ENCODE measurements around the gene TMEM178B. TPM values are rescaled to one million over a fixed set of nuclear protein-coding genes. Genes with fewer than 3 reads are reported as not detected.

TMEM178B gene
- total RNA-seq, 3 donors from 2014 or later (not counting 1 experiment from before 2014, with no cell fraction given) = not detected

GRCh38 chr7:141178486-141179135 lies 104.7 kb downstream of the TMEM178B start:
- TF ChIP-seq CTCF (IDR thresholded peaks at IDR 0.05) = no peak

GRCh38 chr7:141181812-141182211 lies 107.9 kb downstream of the TMEM178B start:
- no peaks in the 10 kb centered on the region for H3K36me3 ChIP-seq (ENCODE audit: control insufficient read depth, insufficient read depth, low read length)
- no peaks in the 10 kb centered on the region for H3K36me3 Mint-ChIP-seq
- no peak overlapping the region for H3K27ac Mint-ChIP-seq
- no peak for ATAC-seq
- H3K4me3 ChIP-seq (ENCODE audit: low read length) = no peak overlapping the region
- H3K27ac ChIP-seq (ENCODE audit: low read length) = no peak overlapping the region
- no peaks in the 10 kb centered on the region for H3K9me3 ChIP-seq (ENCODE audit: control insufficient read depth, insufficient read depth, low read length)
- DNase-seq = no peak
- no peaks in the 10 kb centered on the region for H3K9me3 Mint-ChIP-seq
- TF ChIP-seq CTCF (IDR thresholded peaks at IDR 0.05) = no peak
- intact Hi-C loops (cut with micrococcal nuclease) = no loop called here
- H3K4me1 Mint-ChIP-seq = no peaks in the 10 kb centered on the region
- WGBS (ENCODE audit: insufficient coverage) = 97% methylated on average over 4 of the region's 4 CpGs
- H3K27me3 Mint-ChIP-seq (ENCODE audit: low read depth in 2 of 2) = peaks cover 8 to 21% of the 10 kb centered on the region in 2 donors
- H3K4me1 ChIP-seq (ENCODE audit: control insufficient read depth, insufficient read depth, low read length) = no peaks in the 10 kb centered on the region
- no peaks in the 10 kb centered on the region for H3K27me3 ChIP-seq (ENCODE audit: control insufficient read depth, insufficient read depth, low read length)
- H3K4me3 Mint-ChIP-seq = no peak overlapping the region

More at GRCh38 chr7:141178486-141179135, 104.7 kb downstream of the TMEM178B start:
- peaks cover 8 to 29% of the 10 kb centered on the region in 2 donors for H3K27me3 Mint-ChIP-seq (ENCODE audit: low read depth in 2 of 2)
- H3K4me1 Mint-ChIP-seq = no peaks in the 10 kb centered on the region
- no peak overlapping the region for H3K4me3 ChIP-seq (ENCODE audit: low read length)
- no peak for ATAC-seq
- H3K27ac Mint-ChIP-seq = no peak overlapping the region
- no peak overlapping the region for H3K4me3 Mint-ChIP-seq
- H3K9me3 Mint-ChIP-seq = peaks cover 0 to 2% of the 10 kb centered on the region in 2 donors
- no peak for DNase-seq
- H3K27ac ChIP-seq (ENCODE audit: low read length) = no peak overlapping the region
- H3K36me3 Mint-ChIP-seq = no peaks in the 10 kb centered on the region
- WGBS (ENCODE audit: insufficient coverage) = 92% methylated on average over 7 of the region's 8 CpGs
- H3K4me1 ChIP-seq (ENCODE audit: control insufficient read depth, insufficient read depth, low read length) = no peaks in the 10 kb centered on the region
- no peaks in the 10 kb centered on the region for H3K27me3 ChIP-seq (ENCODE audit: control insufficient read depth, insufficient read depth, low read length)
- H3K36me3 ChIP-seq (ENCODE audit: control insufficient read depth, insufficient read depth, low read length) = no peaks in the 10 kb centered on the region
- intact Hi-C loops (cut with micrococcal nuclease) = no loop called here
- H3K9me3 ChIP-seq (ENCODE audit: control insufficient read depth, insufficient read depth, low read length) = no peaks in the 10 kb centered on the region

- Histone ChIP-seq H3K4me3 (ENCODE audit: low read length) (no peak overlapping the region), H3K36me3 (ENCODE audit: control insufficient read depth, insufficient read depth, low read length) (no peaks in the 10 kb centered on the region), H3K9me3 (ENCODE audit: control insufficient read depth, insufficient read depth, low read length) (no peaks in the 10 kb centered on the region), H3K27me3 (ENCODE audit: control insufficient read depth, insufficient read depth, low read length) (no peaks in the 10 kb centered on the region), H3K4me1 (ENCODE audit: control insufficient read depth, insufficient read depth, low read length) (no peaks in the 10 kb centered on the region), H3K27ac (ENCODE audit: low read length) (no peak overlapping the region)
- DNase-seq (no peak), ATAC-seq (no peak)
- intact Hi-C loops (cut with micrococcal nuclease) = loop anchor here (5.0 kb wide), 1 partner anchor 157 kb away; no protein-coding TSS in a partner anchor
- Mint-ChIP-seq H3K4me3 (no peak overlapping the region), H3K27ac (no peak overlapping the region), H3K27me3 (ENCODE audit: low read depth in 2 of 2) (peaks cover 0 to 25% of the 10 kb centered on the region in 2 donors), H3K4me1 (no peaks in the 10 kb centered on the region), H3K9me3 (no peaks in the 10 kb centered on the region), H3K36me3 (no peaks in the 10 kb centered on the region)
- 79% methylated on average over 10 of the region's 10 CpGs for WGBS (ENCODE audit: insufficient coverage)
- TF ChIP-seq CTCF (IDR thresholded peaks at IDR 0.05) = no peak
These were observed 110.8 kb downstream of the TMEM178B start for GRCh38 chr7:141184532-141185190.

Measured in natural killer cell (primary cell).